Upper lobe of right lung (tissue), 1 donor: Measurements from ENCODE around the gene FMO4. TPM values are rescaled to one million over a fixed set of nuclear protein-coding genes. Genes with fewer than 3 reads are reported as not detected.
"Not testable (repeated sequence)": the region's sequence is repeated elsewhere in the genome, so short reads cannot be mapped to it uniquely, and the experiment has no call there.

Source experiments
- ATAC-seq: fragments of 200-7000 bp; cut with Tn5 transposase; one replicate; pipeline ENCODE4 v1.9.1; 2020; ENCODE audit warnings: mild to moderate bottlenecking, moderate library complexity
- DNase-seq: peaks from one replicate; pipeline ENCODE4 v3.0.0-alpha.2; 2020
- H3K27ac ChIP-seq: fragments of 200-600 bp; one replicate; pipeline ENCODE4 v1.8.0; 2022
- H3K27me3 ChIP-seq: fragments of 200-600 bp; one replicate; pipeline ENCODE4 v1.8.0; 2022; ENCODE audit warnings: mild to moderate bottlenecking
- H3K36me3 ChIP-seq: fragments of 200-600 bp; one replicate; pipeline ENCODE4 v1.8.0; 2022
- H3K4me1 ChIP-seq: fragments of 200-600 bp; one replicate; pipeline ENCODE4 v1.8.0; 2022
- H3K4me3 ChIP-seq: fragments of 200-600 bp; one replicate; pipeline ENCODE4 v1.8.0; 2022; ENCODE audit warnings: mild to moderate bottlenecking
- H3K9me3 ChIP-seq: fragments of 200-600 bp; one replicate; pipeline ENCODE4 v1.8.0; 2022
- CTCF ChIP-seq: fragments of 200-600 bp; IDR thresholded peaks from one replicate; pipeline ENCODE4 v1.8.0; 2022; ENCODE audit warnings: antibody characterized with exemption
- intact Hi-C: fragments of 100-400 bp; cut with DNase I; formaldehyde crosslinking; loops from one replicate; pipeline ENCODE4 v1.11.0; 2022
- total RNA-seq: library from RNA; stranded (reverse); fragmentation: NEBNext Ultra II Directional; extraction: Animal tissue kit (Norgen Biotek cat#: 25700); gene quantifications from one replicate; pipeline ENCODE4 v1.2.1, GENCODE V29; 2021
- donor health status: DM: no; HTN: yes; CAD: no; lungs with severe emphysema.

Gene FMO4
- total RNA-seq, 1 donor from 2014 or later = 4.3 TPM

- no peak for ATAC-seq
- TF ChIP-seq CTCF = no peak
- Histone ChIP-seq H3K27ac (no peak overlapping the region), H3K36me3 (no peaks in the 10 kb centered on the region), H3K27me3 (no peaks in the 10 kb centered on the region), H3K4me1 (peaks cover 8% of the 10 kb centered on the region), H3K9me3 (no peaks in the 10 kb centered on the region), H3K4me3 (no peak overlapping the region)
- intact Hi-C loops = no loop called here
- no peak for DNase-seq
These were observed 32.9 kb downstream of the FMO4 start for GRCh38 chr1:171346881-171347280.

- H3K4me3 ChIP-seq = no peak overlapping the region
- H3K27me3 ChIP-seq = no peaks in the 10 kb centered on the region
- no peak overlapping the region for H3K27ac ChIP-seq
- H3K4me1 ChIP-seq = no peaks in the 10 kb centered on the region
- H3K9me3 ChIP-seq = no peaks in the 10 kb centered on the region
- DNase-seq = no peak
- no peak for TF ChIP-seq CTCF
- peak; percentile 79 for ATAC-seq
- no peaks in the 10 kb centered on the region for H3K36me3 ChIP-seq
- intact Hi-C loops = no loop called here
These were observed 36.6 kb downstream of the FMO4 start for GRCh38 chr1:171350594-171350993.

GRCh38 chr1:171351961-171352360 lies 38.0 kb downstream of the FMO4 start:
- H3K27me3 ChIP-seq = no peaks in the 10 kb centered on the region
- no peaks in the 10 kb centered on the region for H3K9me3 ChIP-seq
- no peak for DNase-seq
- intact Hi-C loops = no loop called here
- H3K4me3 ChIP-seq = no peak overlapping the region
- no peaks in the 10 kb centered on the region for H3K4me1 ChIP-seq
- TF ChIP-seq CTCF = no peak
- no peaks in the 10 kb centered on the region for H3K36me3 ChIP-seq
- no peak overlapping the region for H3K27ac ChIP-seq
- no peak for ATAC-seq

GRCh38 chr1:171352554-171352953 lies 38.6 kb downstream of the FMO4 start:
- Histone ChIP-seq H3K9me3 (no peaks in the 10 kb centered on the region), H3K36me3 (no peaks in the 10 kb centered on the region), H3K27me3 (no peaks in the 10 kb centered on the region), H3K4me1 (no peaks in the 10 kb centered on the region), H3K27ac (no peak overlapping the region), H3K4me3 (no peak overlapping the region)
- DNase-seq (no peak), ATAC-seq (peak; percentile 57)
- no peak for TF ChIP-seq CTCF
- intact Hi-C loops = no loop called here

GRCh38 chr1:171355727-171356126 lies 41.7 kb downstream of the FMO4 start:
- no peak overlapping the region for H3K4me3 ChIP-seq
- no peak for DNase-seq
- no peak overlapping the region for H3K27ac ChIP-seq
- no peak for TF ChIP-seq CTCF
- H3K9me3 ChIP-seq = no peaks in the 10 kb centered on the region
- H3K4me1 ChIP-seq = no peaks in the 10 kb centered on the region
- H3K27me3 ChIP-seq = no peaks in the 10 kb centered on the region
- no peak for ATAC-seq
- intact Hi-C loops = no loop called here
- no peaks in the 10 kb centered on the region for H3K36me3 ChIP-seq

GRCh38 chr1:171357179-171357578 lies 43.2 kb downstream of the FMO4 start:
- ATAC-seq (peak; percentile 23), DNase-seq (no peak)
- Histone ChIP-seq H3K27me3 (no peaks in the 10 kb centered on the region), H3K9me3 (no peaks in the 10 kb centered on the region), H3K4me1 (no peaks in the 10 kb centered on the region), H3K4me3 (no peak overlapping the region), H3K27ac (no peak overlapping the region), H3K36me3 (no peaks in the 10 kb centered on the region)
- no peak for TF ChIP-seq CTCF
- intact Hi-C loops = no loop called here

GRCh38 chr1:171359355-171359648 lies 45.3 kb downstream of the FMO4 start:
- H3K27ac ChIP-seq, H3K9me3 ChIP-seq, H3K27me3 ChIP-seq, intact Hi-C loops, H3K36me3 ChIP-seq, DNase-seq, ATAC-seq, H3K4me3 ChIP-seq, H3K4me1 ChIP-seq: not testable (repeated sequence)
